ENCODE measurements around the gene BTF3L4.
"Not testable (repeated sequence)": the region's sequence is repeated elsewhere in the genome, so short reads cannot be mapped to it uniquely, and the experiment has no call there.

BTF3L4 gene

GRCh38 chr1:52056163-52056936, at the start of gene BTF3L4:
Gene BTF3L4, plus strand, starts transcription at chr1:52056295. Its CDS starts 3,553 bp downstream, at chr1:52059848.
- DNase-seq = peak; percentile 64 to 98 (median 92)

GRCh38 chr1:52007215-52008002, 48.7 kb upstream of the BTF3L4 start:
- no peak for DNase-seq

- DNase-seq = no peak
These were observed 47.9 kb upstream of the BTF3L4 start for GRCh38 chr1:52008071-52008809.

- no peak for DNase-seq
These were observed 34.0 kb upstream of the BTF3L4 start for GRCh38 chr1:52022133-52022532.

- no peak for DNase-seq
These were observed 29.8 kb upstream of the BTF3L4 start for GRCh38 chr1:52026278-52026677.

GRCh38 chr1:52028328-52028727, 27.8 kb upstream of the BTF3L4 start:
- DNase-seq = no peak

- not testable (repeated sequence) for DNase-seq
These were observed 27.3 kb upstream of the BTF3L4 start for GRCh38 chr1:52028839-52029238.

GRCh38 chr1:52032124-52032784, 23.8 kb upstream of the BTF3L4 start:
- DNase-seq = peak in 1 of 56 donors; percentile 5

GRCh38 chr1:52032785-52033131, 23.3 kb upstream of the BTF3L4 start:
- peak in 23 of 56 donors; percentile 1 to 47 (median 28) for DNase-seq

- peak in 55 of 56 donors; percentile 42 to 93 (median 77) for DNase-seq
These were observed 22.7 kb upstream of the BTF3L4 start, which contains the start of gene KTI12 for GRCh38 chr1:52033190-52034049. Gene KTI12, minus strand, starts transcription at chr1:52033810. Its CDS starts 49 bp downstream, at chr1:52033761.

- no peak for DNase-seq
These were observed 22.1 kb upstream of the BTF3L4 start for GRCh38 chr1:52034050-52034384.

GRCh38 chr1:52037402-52037814, 18.7 kb upstream of the BTF3L4 start:
- no peak for DNase-seq

GRCh38 chr1:52037909-52038308, 18.2 kb upstream of the BTF3L4 start:
- no peak for DNase-seq

- no peak for DNase-seq
These were observed 14.4 kb upstream of the BTF3L4 start for GRCh38 chr1:52041551-52042185.

GRCh38 chr1:52045236-52045635, 10.9 kb upstream of the BTF3L4 start:
- no peak for DNase-seq

- DNase-seq = not testable (repeated sequence)
These were observed 10.4 kb upstream of the BTF3L4 start for GRCh38 chr1:52045666-52046195.

GRCh38 chr1:52049337-52049736, 6.8 kb upstream of the BTF3L4 start:
- DNase-seq = not testable (repeated sequence)

GRCh38 chr1:52053862-52054261, 2.2 kb upstream of the BTF3L4 start:
- no peak for DNase-seq

- DNase-seq = no peak
These were observed 1.5 kb upstream of the BTF3L4 start for GRCh38 chr1:52054496-52055065.

Data from nucleus accumbens (tissue), 56 donors.